ENCODE measurements around the gene TARP.

The TARP gene

GRCh38 chr7:38273286-38273995 lies at the start of gene TARP:
TSS of gene TARP (minus strand) at chr7:38273636.
- Mint-ChIP-seq H3K27ac (peak within 1 kb of the TSS in 1 of 10 donors; percentile 68), H3K9me3 (no peaks in the 10 kb centered on the region), H3K4me3 (peak within 1 kb of the TSS in 8 of 10 donors; percentile 15 to 88 (median 56)), H3K27me3 (no peaks in the 10 kb centered on the region), H3K36me3 (no peaks in the 10 kb centered on the region), H3K4me1 (peaks cover 0 to 9% (median 0%) of the 10 kb centered on the region in 4 donors)
- POLR2A ChIA-PET, result interaction anchor here (1.9 kb wide), 1 partner anchor 45 kb away, joined by 4 read pairs; no protein-coding TSS in a partner anchor
- DNase-seq, result no peak
- no peak for ATAC-seq

- Mint-ChIP-seq H3K4me3 (no peak overlapping the region), H3K9me3 (no peaks in the 10 kb centered on the region), H3K4me1 (peaks cover 9 to 57% (median 40%) of the 10 kb centered on the region in 4 donors), H3K27ac (peak overlapping the region in 1 of 10 donors; percentile 83), H3K27me3 (no peaks in the 10 kb centered on the region), H3K36me3 (no peaks in the 10 kb centered on the region)
- no peak for ATAC-seq
- POLR2A ChIA-PET, result no interaction called here
- no peak for DNase-seq
Observed at GRCh38 chr7:38323156-38323555, 49.7 kb upstream of the TARP start.

GRCh38 chr7:38322461-38322860 lies 49.0 kb upstream of the TARP start:
- POLR2A ChIA-PET, result no interaction called here
- ATAC-seq (no peak), DNase-seq (no peak)
- Mint-ChIP-seq H3K4me3 (no peak overlapping the region), H3K27ac (peak overlapping the region in 5 of 10 donors; percentile 3 to 83 (median 65)), H3K4me1 (peaks cover 9 to 56% (median 41%) of the 10 kb centered on the region in 4 donors), H3K27me3 (no peaks in the 10 kb centered on the region), H3K36me3 (no peaks in the 10 kb centered on the region), H3K9me3 (no peaks in the 10 kb centered on the region)

GRCh38 chr7:38321967-38322366 lies 48.5 kb upstream of the TARP start:
- no peaks in the 10 kb centered on the region for H3K27me3 Mint-ChIP-seq
- H3K9me3 Mint-ChIP-seq, result no peaks in the 10 kb centered on the region
- POLR2A ChIA-PET, result interaction anchor here (1.5 to 2.6 kb wide), 3 partner anchors 9 to 99 kb away, joined by 3 to 10 read pairs (median 3); no protein-coding TSS in a partner anchor
- peaks cover 8 to 52% (median 37%) of the 10 kb centered on the region in 4 donors for H3K4me1 Mint-ChIP-seq
- ATAC-seq (no peak), DNase-seq (no peak)
- H3K4me3 Mint-ChIP-seq, result no peak overlapping the region
- peak overlapping the region in 4 of 10 donors; percentile 37 to 83 (median 72) for H3K27ac Mint-ChIP-seq
- H3K36me3 Mint-ChIP-seq, result no peaks in the 10 kb centered on the region

GRCh38 chr7:38321515-38321944 lies 48.1 kb upstream of the TARP start:
- no peaks in the 10 kb centered on the region for H3K27me3 Mint-ChIP-seq
- peak overlapping the region in 8 of 10 donors; percentile 32 to 74 (median 66) for H3K4me3 Mint-ChIP-seq
- no peak for DNase-seq
- H3K27ac Mint-ChIP-seq, result peak overlapping the region in 9 of 10 donors; percentile 57 to 91 (median 79)
- ATAC-seq, result peak; percentile 12 to 26
- H3K4me1 Mint-ChIP-seq, result peaks cover 7 to 49% (median 33%) of the 10 kb centered on the region in 4 donors
- H3K9me3 Mint-ChIP-seq, result no peaks in the 10 kb centered on the region
- POLR2A ChIA-PET, result interaction anchor here (1.0 to 2.6 kb wide), 4 partner anchors 9 to 99 kb away, joined by 3 to 10 read pairs (median 3); no protein-coding TSS in a partner anchor
- H3K36me3 Mint-ChIP-seq, result no peaks in the 10 kb centered on the region

GRCh38 chr7:38321050-38321449 lies 47.6 kb upstream of the TARP start:
- no peaks in the 10 kb centered on the region for H3K27me3 Mint-ChIP-seq
- H3K36me3 Mint-ChIP-seq, result no peaks in the 10 kb centered on the region
- POLR2A ChIA-PET, result interaction anchor here (1.0 to 2.6 kb wide), 5 partner anchors 10 to 98 kb away, joined by 3 to 10 read pairs (median 3); no protein-coding TSS in a partner anchor
- peaks cover 7 to 49% (median 33%) of the 10 kb centered on the region in 4 donors for H3K4me1 Mint-ChIP-seq
- H3K9me3 Mint-ChIP-seq, result no peaks in the 10 kb centered on the region
- H3K4me3 Mint-ChIP-seq, result peak overlapping the region in 9 of 10 donors; percentile 32 to 74 (median 66)
- DNase-seq (no peak), ATAC-seq (peak; percentile 63 to 74)
- peak overlapping the region in 9 of 10 donors; percentile 57 to 91 (median 79) for H3K27ac Mint-ChIP-seq

GRCh38 chr7:38319873-38320272 lies 46.4 kb upstream of the TARP start:
- no peaks in the 10 kb centered on the region for H3K9me3 Mint-ChIP-seq
- peaks cover 7 to 54% (median 33%) of the 10 kb centered on the region in 4 donors for H3K4me1 Mint-ChIP-seq
- peak; percentile 55 to 71 for ATAC-seq
- H3K27me3 Mint-ChIP-seq, result no peaks in the 10 kb centered on the region
- no peaks in the 10 kb centered on the region for H3K36me3 Mint-ChIP-seq
- DNase-seq, result no peak
- POLR2A ChIA-PET, result interaction anchor here (0.6 to 2.8 kb wide), 5 partner anchors 9 to 208 kb away, joined by 3 to 14 read pairs (median 9); no protein-coding TSS in a partner anchor
- H3K27ac Mint-ChIP-seq, result peak overlapping the region in 9 of 10 donors; percentile 71 to 92 (median 86)
- H3K4me3 Mint-ChIP-seq, result peak overlapping the region in 8 of 10 donors; percentile 29 to 69 (median 58)

- ATAC-seq, result peak; percentile 41 to 50
- peaks cover 7 to 59% (median 33%) of the 10 kb centered on the region in 4 donors for H3K4me1 Mint-ChIP-seq
- H3K27me3 Mint-ChIP-seq, result no peaks in the 10 kb centered on the region
- no peaks in the 10 kb centered on the region for H3K36me3 Mint-ChIP-seq
- H3K27ac Mint-ChIP-seq, result peak overlapping the region; percentile 60 to 97 (median 86)
- DNase-seq, result no peak
- no peaks in the 10 kb centered on the region for H3K9me3 Mint-ChIP-seq
- peak overlapping the region; percentile 41 to 88 (median 70) for H3K4me3 Mint-ChIP-seq
- POLR2A ChIA-PET, result interaction anchor here (0.7 to 2.8 kb wide), 4 partner anchors 10 to 103 kb away, joined by 3 to 14 read pairs (median 6); no protein-coding TSS in a partner anchor
Observed at GRCh38 chr7:38318803-38319416, 45.5 kb upstream of the TARP start.

- H3K27ac Mint-ChIP-seq, result peak overlapping the region; percentile 29 to 97 (median 86)
- no peak for ATAC-seq
- H3K9me3 Mint-ChIP-seq, result no peaks in the 10 kb centered on the region
- no peak for DNase-seq
- POLR2A ChIA-PET, result interaction anchor here (0.8 to 2.8 kb wide), 4 partner anchors 11 to 44 kb away, joined by 3 to 14 read pairs (median 4); partner anchors contain the start of gene TARP
- H3K4me1 Mint-ChIP-seq, result peaks cover 7 to 59% (median 32%) of the 10 kb centered on the region in 4 donors
- H3K4me3 Mint-ChIP-seq, result peak overlapping the region in 9 of 10 donors; percentile 51 to 88 (median 70)
- no peaks in the 10 kb centered on the region for H3K27me3 Mint-ChIP-seq
- H3K36me3 Mint-ChIP-seq, result no peaks in the 10 kb centered on the region
Observed at GRCh38 chr7:38318241-38318640, 44.8 kb upstream of the TARP start.

GRCh38 chr7:38317515-38317914 lies 44.1 kb upstream of the TARP start:
- POLR2A ChIA-PET, result interaction anchor here (0.8 to 2.8 kb wide), 4 partner anchors 12 to 43 kb away, joined by 3 to 14 read pairs (median 4); partner anchors contain the start of gene TARP
- no peaks in the 10 kb centered on the region for H3K9me3 Mint-ChIP-seq
- peak overlapping the region in 8 of 10 donors; percentile 64 to 88 (median 71) for H3K4me3 Mint-ChIP-seq
- peak overlapping the region in 7 of 10 donors; percentile 79 to 97 (median 87) for H3K27ac Mint-ChIP-seq
- no peaks in the 10 kb centered on the region for H3K27me3 Mint-ChIP-seq
- peak in 1 of 2 donors; percentile 10 for ATAC-seq
- DNase-seq, result peak in 1 of 10 donors; percentile 40
- H3K36me3 Mint-ChIP-seq, result no peaks in the 10 kb centered on the region
- H3K4me1 Mint-ChIP-seq, result peaks cover 7 to 66% (median 31%) of the 10 kb centered on the region in 4 donors

- peak overlapping the region in 8 of 10 donors; percentile 40 to 88 (median 66) for H3K4me3 Mint-ChIP-seq
- no peak for DNase-seq
- H3K4me1 Mint-ChIP-seq, result peaks cover 7 to 68% (median 29%) of the 10 kb centered on the region in 4 donors
- H3K27ac Mint-ChIP-seq, result peak overlapping the region in 7 of 10 donors; percentile 56 to 97 (median 75)
- ATAC-seq, result no peak
- H3K36me3 Mint-ChIP-seq, result no peaks in the 10 kb centered on the region
- no peaks in the 10 kb centered on the region for H3K9me3 Mint-ChIP-seq
- POLR2A ChIA-PET, result interaction anchor here (0.9 kb wide), 1 partner anchor 15 kb away, joined by 3 read pairs; no protein-coding TSS in a partner anchor
- H3K27me3 Mint-ChIP-seq, result no peaks in the 10 kb centered on the region
Observed at GRCh38 chr7:38316733-38317360, 43.4 kb upstream of the TARP start.

- H3K36me3 Mint-ChIP-seq, result no peaks in the 10 kb centered on the region
- H3K4me1 Mint-ChIP-seq, result peaks cover 5 to 60% (median 21%) of the 10 kb centered on the region in 4 donors
- no peaks in the 10 kb centered on the region for H3K9me3 Mint-ChIP-seq
- H3K4me3 Mint-ChIP-seq, result peak overlapping the region in 1 of 10 donors; percentile 50
- H3K27ac Mint-ChIP-seq, result peak overlapping the region in 4 of 10 donors; percentile 34 to 51 (median 45)
- POLR2A ChIA-PET, result interaction anchor here (2.3 kb wide), 1 partner anchor 11 kb away, joined by 8 read pairs; no protein-coding TSS in a partner anchor
- no peak for ATAC-seq
- no peak for DNase-seq
- H3K27me3 Mint-ChIP-seq, result no peaks in the 10 kb centered on the region
Observed at GRCh38 chr7:38315410-38315809, 42.0 kb upstream of the TARP start.

Data from naive thymus-derived CD8-positive, alpha-beta T cell (primary cell).